ENCODE measurements around the gene ST3GAL2.
A peak's percentile ranks its signal among the peaks of the same experiment; 100 is the strongest.

Gene ST3GAL2, protein sequence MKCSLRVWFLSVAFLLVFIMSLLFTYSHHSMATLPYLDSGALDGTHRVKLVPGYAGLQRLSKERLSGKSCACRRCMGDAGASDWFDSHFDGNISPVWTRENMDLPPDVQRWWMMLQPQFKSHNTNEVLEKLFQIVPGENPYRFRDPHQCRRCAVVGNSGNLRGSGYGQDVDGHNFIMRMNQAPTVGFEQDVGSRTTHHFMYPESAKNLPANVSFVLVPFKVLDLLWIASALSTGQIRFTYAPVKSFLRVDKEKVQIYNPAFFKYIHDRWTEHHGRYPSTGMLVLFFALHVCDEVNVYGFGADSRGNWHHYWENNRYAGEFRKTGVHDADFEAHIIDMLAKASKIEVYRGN

GRCh38 chr16:70438969-70439862, at the start of gene ST3GAL2:
TSS of gene ST3GAL2 (minus strand) at chr16:70439100. CDS start at chr16:70398530, 40,570 bp downstream.
- DNase-seq, result peak; percentile 90

DNA sequence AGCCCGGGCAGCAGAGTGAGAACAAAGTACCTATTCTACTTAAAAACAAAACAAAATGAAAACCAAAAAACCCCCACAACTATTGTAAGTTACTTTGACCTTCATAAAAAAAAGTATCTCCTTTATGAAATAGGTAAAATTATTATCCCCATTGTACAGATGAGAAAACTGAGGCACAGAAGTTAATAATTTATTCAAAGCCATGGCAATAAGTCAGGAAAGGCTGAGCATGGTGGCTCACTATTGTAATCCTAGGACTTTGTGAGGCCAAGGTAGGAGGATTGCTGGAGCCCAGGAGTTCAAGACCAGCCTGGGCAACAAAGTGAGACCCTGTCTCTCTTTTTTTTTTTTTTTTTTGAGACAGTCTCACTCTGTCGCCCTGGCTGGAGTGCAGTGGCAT, 46.0 kb upstream of the ST3GAL2 start:
- DNase-seq, result no peak

GRCh38 chr16:70483426-70483825, 44.5 kb upstream of the ST3GAL2 start:
- DNase-seq, result no peak

GRCh38 chr16:70482624-70483023, 43.7 kb upstream of the ST3GAL2 start:
- DNase-seq, result peak; percentile 16

DNA sequence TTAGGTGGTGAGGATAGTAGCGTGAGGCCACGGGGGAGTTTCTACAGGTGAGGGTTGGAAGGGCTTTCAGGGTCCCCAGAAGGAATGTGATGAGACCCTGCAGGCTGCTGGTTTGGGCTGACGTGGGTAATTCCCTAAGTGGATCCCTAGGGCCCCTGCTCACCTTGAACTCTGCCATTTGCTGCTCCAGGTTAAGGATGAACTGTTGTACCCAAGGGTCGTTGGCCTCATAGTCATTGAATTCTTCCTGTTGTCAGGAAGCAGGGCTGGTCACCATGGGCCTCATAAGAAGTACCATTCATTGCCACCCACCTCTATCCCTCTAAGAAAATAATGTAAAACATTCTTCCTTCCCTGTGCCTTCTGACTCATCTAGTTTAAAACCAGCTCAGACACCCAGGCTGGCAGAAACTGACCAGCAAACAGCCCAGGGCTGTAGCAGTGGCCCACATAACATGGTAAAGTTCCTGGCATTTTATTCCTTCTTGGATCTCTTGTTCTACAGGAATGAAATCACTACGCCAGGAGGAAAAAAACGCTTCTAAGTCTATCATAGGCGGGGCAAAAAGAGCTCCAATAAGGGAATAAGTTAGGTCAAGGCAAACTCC, 43.1 kb upstream of the ST3GAL2 start:
- no peak for DNase-seq

DNA sequence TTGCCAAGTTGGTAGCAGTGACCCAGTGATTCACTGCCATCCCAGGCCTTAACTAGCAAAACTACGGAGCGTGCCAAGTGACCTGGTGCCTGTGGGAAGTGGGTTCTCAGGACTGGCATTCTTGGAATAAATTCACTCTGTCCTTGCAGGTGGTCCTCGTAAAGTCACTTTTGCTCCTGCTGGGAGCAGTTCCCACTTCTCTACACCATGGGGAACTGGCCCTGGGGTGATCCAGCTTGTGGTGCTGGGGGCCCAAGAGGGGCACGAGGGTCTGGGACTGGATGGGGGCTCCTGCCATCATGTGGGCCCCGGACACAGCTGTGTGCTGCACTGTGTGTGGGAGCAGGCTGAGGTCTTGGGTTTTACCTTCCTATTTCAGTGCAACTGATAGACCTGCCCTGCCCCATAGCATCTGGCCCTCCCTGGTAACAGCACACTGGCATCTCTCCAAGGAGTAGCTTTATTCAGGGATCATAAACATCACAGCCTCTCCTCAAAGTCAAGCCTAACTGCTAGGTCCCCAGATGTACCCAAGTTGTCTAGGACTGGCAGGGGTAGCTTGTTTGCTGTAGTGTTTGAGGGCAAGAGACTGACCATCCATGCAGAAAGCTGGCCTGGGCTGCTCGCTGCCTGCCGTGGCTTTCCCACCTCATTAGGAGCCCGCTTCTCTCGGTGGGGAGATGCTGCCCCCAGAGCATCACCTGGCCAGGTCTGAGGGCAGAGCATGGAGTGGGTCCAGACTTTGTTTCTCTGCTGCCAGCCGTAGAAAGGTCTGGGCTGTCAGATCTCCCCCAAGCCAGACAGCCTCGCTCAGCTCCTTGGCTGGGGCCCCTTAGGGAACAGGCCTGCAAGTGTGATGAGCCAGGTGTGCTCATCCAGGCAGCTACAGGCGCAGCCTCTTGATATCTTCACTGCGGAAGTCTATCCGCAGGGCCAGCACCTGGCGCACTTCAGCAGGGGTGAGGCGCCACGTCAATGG, 41.5 kb upstream of the ST3GAL2 start:
- DNase-seq, result no peak

DNA sequence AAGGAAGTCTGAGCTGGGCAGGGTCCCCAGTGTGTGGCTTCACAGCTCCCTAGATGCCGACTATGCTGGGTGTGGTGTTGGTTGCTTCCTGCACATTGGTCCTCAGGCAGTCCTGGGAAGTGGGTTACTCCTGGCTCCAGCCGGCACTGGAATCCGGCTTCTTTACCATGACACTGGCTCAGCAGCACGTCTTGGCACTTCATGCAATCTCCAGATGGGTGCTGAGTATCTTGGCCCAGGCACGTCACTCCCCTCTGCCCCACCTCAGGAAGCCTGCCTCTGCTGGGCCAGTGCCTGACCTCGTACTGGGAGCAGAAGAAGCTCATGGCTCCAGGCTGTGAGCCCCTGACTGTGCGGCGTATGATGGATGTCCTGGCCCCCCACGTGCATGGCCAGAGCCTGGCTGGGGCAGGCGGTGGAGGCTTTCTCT, 40.0 kb upstream of the ST3GAL2 start:
- DNase-seq, result no peak

DNA sequence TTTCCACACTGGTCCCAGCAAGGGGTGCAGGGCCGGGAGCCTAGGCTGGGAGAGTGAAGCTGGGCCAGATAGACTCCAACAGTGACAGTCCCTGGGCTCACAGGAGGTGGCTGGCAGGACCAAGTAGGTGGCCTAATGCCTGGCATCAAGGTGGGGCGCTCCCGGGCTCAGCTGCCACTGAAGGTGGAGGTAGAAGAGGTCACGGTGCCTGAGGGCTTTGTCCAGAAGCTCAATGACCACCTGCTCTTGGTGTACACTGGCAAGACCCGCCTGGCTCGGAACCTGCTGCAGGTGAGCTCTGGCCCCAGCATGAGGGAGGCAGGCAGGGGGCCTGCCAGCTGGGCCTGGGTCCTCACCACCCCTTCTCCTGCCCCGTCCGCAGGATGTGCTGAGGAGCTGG, 39.3 kb upstream of the ST3GAL2 start:
- no peak for DNase-seq

DNA sequence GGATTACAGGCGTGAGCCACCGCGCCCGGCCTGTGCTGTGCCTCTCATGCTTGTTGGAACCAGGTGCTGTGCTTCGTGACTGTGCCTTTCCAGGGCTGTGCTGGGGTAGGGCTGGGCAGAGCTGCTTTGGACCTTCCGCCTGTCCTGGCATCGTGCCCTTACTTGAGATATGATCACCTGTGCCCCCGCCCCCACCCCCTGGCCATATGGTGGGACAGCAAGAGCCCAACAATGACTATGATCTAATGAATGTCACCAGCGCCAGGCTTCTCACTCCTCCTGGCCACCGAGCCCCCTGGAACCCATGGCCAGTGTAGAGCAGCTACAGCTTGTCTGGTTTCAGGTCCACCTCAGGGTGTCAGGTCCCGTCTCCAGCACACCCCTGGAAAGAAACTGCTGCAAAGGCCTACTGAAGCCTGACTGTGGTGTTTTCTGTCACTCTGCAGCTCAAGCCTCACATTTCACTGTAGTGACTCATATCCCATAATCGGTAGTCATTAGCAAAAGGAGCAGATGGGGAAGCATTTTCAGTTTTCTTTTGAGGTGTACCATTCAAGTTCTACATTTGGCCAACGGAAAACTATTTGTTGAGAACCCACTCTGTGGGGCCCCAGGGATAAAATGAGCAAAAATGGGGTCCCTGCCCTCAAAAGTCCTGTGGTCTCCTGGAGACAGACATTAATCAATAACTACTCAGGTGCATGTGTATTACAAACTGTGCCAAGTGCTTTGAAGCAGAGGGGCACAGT, 37.5 kb upstream of the ST3GAL2 start:
- DNase-seq, result no peak

GRCh38 chr16:70475054-70475871, 36.4 kb upstream of the ST3GAL2 start:
- DNase-seq, result no peak

GRCh38 chr16:70474320-70475053, 35.6 kb upstream of the ST3GAL2 start:
- DNase-seq, result no peak

GRCh38 chr16:70473446-70474319, 34.8 kb upstream of the ST3GAL2 start:
- peak; percentile 34 for DNase-seq

DNA sequence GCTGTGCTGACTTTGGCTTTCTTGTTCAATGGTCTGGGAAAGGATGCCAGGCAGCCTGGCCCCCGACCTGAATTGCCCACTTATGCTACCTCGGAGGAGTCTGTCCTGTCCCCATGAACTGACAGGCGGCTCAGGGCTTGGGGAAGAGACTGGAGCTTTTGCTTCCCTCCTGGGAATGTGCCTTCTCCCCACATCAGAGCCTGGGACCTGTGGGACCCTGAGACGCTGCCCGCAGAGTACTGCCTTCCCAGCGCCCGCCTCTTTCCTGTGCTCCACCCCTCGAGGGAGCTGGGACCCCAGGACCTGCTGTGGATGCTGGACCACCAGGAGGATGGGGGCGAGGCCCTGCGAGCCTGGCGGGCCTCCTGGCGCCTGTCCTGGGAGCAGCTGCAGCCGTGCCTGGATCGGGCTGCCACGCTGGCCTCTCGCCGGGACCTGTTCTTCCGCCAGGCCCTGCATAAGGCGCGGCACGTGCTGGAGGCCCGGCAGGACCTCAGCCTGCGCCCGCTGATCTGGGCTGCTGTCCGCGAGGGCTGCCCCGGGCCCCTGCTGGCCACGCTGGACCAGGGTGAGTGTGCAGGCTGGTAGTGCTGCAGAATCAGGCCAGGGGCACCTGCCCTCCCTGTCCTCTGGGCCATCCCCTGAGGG, 34.0 kb upstream of the ST3GAL2 start:
- no peak for DNase-seq

GRCh38 chr16:70470927-70471341, 32.0 kb upstream of the ST3GAL2 start:
- DNase-seq, result peak; percentile 38

GRCh38 chr16:70470141-70470926, 31.4 kb upstream of the ST3GAL2 start:
- DNase-seq, result no peak

GRCh38 chr16:70468776-70469525, 30.1 kb upstream of the ST3GAL2 start:
- DNase-seq, result no peak

DNA sequence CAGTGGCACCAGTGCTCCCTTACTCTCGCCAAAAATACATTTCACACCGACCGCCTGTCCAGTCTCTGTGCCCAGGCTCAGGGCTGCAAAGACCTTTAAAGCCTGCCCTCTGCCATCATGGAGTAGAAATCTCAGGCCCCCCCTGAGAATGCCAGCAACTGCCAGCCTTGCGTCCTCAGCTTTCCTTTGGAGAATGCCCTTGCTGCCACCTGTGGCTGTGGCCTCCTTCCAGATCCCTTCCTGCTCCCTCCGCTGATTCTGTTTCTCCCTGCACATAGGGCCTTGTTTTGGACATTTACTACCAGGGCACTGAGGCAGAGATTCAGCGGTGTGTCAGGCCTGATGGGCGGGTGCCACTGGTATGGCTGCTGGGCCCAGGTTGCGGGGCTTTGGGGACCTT, 28.7 kb upstream of the ST3GAL2 start:
- DNase-seq, result no peak

Data from DMS53 (cell line).